Tibial nerve (tissue), 4 donors: ENCODE measurements around the gene TNMD. TPM values are rescaled to one million over a fixed set of nuclear protein-coding genes. Genes with fewer than 3 reads are reported as not detected.
A peak's percentile ranks its signal among the peaks of the same experiment; 100 is the strongest.

Source experiments
- DNase-seq, 2 donors: peaks; one replicate each; pipeline ENCODE4 v3.0.0-alpha.2; 2019; ENCODE audit warnings: low spot score in 2 of 2
- H3K27ac ChIP-seq, 4 donors: fragments of 200-600 bp; sonication (generic) in 3 of 4; one replicate each; pipeline ENCODE4 v1.5.1; 2017 to 2019; ENCODE audit warnings: mild to moderate bottlenecking in 1 of 4
- H3K27me3 ChIP-seq, 2 donors: fragments of 200-600 bp; sonication (generic) in 1 of 2; one replicate each; pipeline versions ENCODE4 v1.5.1 to v1.6.0; 2017 to 2019
- H3K36me3 ChIP-seq, 3 donors: fragments of 200-600 bp; sonication (generic); one replicate each; pipeline ENCODE4 v1.5.1; 2018 to 2019
- H3K4me1 ChIP-seq, 4 donors: fragments of 200-600 bp; sonication (generic) in 3 of 4; one replicate each; pipeline ENCODE4 v1.5.1; 2017 to 2019
- H3K4me3 ChIP-seq, 4 donors: fragments of 200-600 bp; sonication (generic) in 3 of 4; one replicate each; pipeline ENCODE4 v1.5.1; 2017 to 2019; ENCODE audit warnings: mild to moderate bottlenecking in 1 of 4, moderate library complexity in 1 of 4
- H3K9me3 ChIP-seq, 4 donors: fragments of 200-600 bp; sonication (generic) in 3 of 4; one replicate each; pipeline ENCODE4 v1.5.1; 2017 to 2019
- CTCF ChIP-seq, 5 experiments: fragments of 200-600 bp in 3 of 5; fragments of 450-650 bp in 2 of 5; sonication (generic) in 3 of 5; IDR thresholded peaks; one replicate each; pipeline ENCODE4 v1.5.1; 2016 to 2019; ENCODE audit warnings: antibody characterized with exemption in 5 of 5, mild to moderate bottlenecking in 3 of 5, moderate library complexity in 2 of 5
- EP300 ChIP-seq, 2 donors: sonication (generic); formaldehyde crosslinking; IDR thresholded peaks; one replicate each; pipeline ENCODE4 v1.6.1; 2017; ENCODE audit warnings: antibody characterized with exemption in 2 of 2, mild to moderate bottlenecking in 1 of 2
- POLR2A ChIP-seq, 2 donors: fragments of 450-650 bp; IDR thresholded peaks; one replicate each; pipeline ENCODE4 v1.6.1; 2017; ENCODE audit warnings: antibody characterized with exemption in 2 of 2, mild to moderate bottlenecking in 2 of 2, moderate library complexity in 2 of 2
- WGBS, 2 donors: methylation state at CpG; one replicate each; pipeline ENCODE4 v1.1.5; 2018; 5-methylcytosine and 5-hydroxymethylcytosine counted together
- total RNA-seq, 4 donors: library from RNA; depleted of rRNA; stranded (reverse); fragments of >200 nt; gene quantifications; one replicate each; pipeline ENCODE4 v1.1.0, GENCODE V29; 2016

The TNMD gene
- total RNA-seq, 4 donors from 2014 or later, result 1.8 TPM; not detected in 3

- peak overlapping the region in 3 of 4 donors; percentile 65 to 88 (median 86) for H3K27ac ChIP-seq
- H3K36me3 ChIP-seq, result no peaks in the 10 kb centered on the region
- peaks cover 2 to 9% of the 10 kb centered on the region in 2 donors for H3K27me3 ChIP-seq
- no peak overlapping the region for H3K4me3 ChIP-seq
- H3K9me3 ChIP-seq, result no peaks in the 10 kb centered on the region
- H3K4me1 ChIP-seq, result peaks cover 0 to 60% (median 11%) of the 10 kb centered on the region in 4 donors
- no peak for TF ChIP-seq EP300 (IDR thresholded peaks at IDR 0.05)
- no peak for TF ChIP-seq CTCF (IDR thresholded peaks at IDR 0.05)
- no peak for TF ChIP-seq POLR2A (IDR thresholded peaks at IDR 0.05)
- 60 to 64% methylated on average over 2 of the region's 2 CpGs for WGBS, 2 donors
- DNase-seq, result no peak
These were observed 63.0 kb downstream of the TNMD start for GRCh38 chrX:100647739-100648138.

- H3K4me1 ChIP-seq, result peaks cover 0 to 51% (median 11%) of the 10 kb centered on the region in 4 donors
- DNase-seq, result no peak
- no peak overlapping the region for H3K4me3 ChIP-seq
These were observed 64.0 kb downstream of the TNMD start for GRCh38 chrX:100648458-100649417.

More at GRCh38 chrX:100648458-100649417, 64.0 kb downstream of the TNMD start:
- H3K27ac ChIP-seq, result peak overlapping the region; percentile 56 to 88 (median 76)
- no peaks in the 10 kb centered on the region for H3K36me3 ChIP-seq
- TF ChIP-seq EP300 (IDR thresholded peaks at IDR 0.05), result no peak
- no peak for TF ChIP-seq POLR2A (IDR thresholded peaks at IDR 0.05)
- no peak for TF ChIP-seq CTCF (IDR thresholded peaks at IDR 0.05)
- WGBS, 2 donors, result 37 to 48% methylated on average over 8 of the region's 8 CpGs
- H3K9me3 ChIP-seq, result no peaks in the 10 kb centered on the region
- peaks cover 2 to 9% of the 10 kb centered on the region in 2 donors for H3K27me3 ChIP-seq

Other genes starting within 250 kb of the TNMD start
- 1 to 10 TPM; 5.5 to 8.8 (median 6.0) TPM for gene PCDH19, start 174.7 kb upstream of the TNMD start, total RNA-seq
- gene TSPAN6, start 51.9 kb downstream of the TNMD start, total RNA-seq, result 10 to 100 TPM; 31.5 to 34.1 (median 32.5) TPM
- gene SRPX2, start 59.3 kb downstream of the TNMD start, total RNA-seq, result 10 to 100 TPM; 50.0 to 91.2 (median 56.7) TPM
- 100 to 1,000 TPM in 1 of 4 donors, 10 to 100 TPM in 3; 32.9 to 338 (median 52.6) TPM for gene SYTL4, start 147.2 kb downstream of the TNMD start, total RNA-seq
- 10 to 100 TPM in 3 of 4 donors, 1 to 10 TPM in 1; 5.7 to 17.7 (median 14.2) TPM for gene CSTF2, start 235.5 kb downstream of the TNMD start, total RNA-seq